ENCODE results near the gene FSTL4. TPM values are rescaled to one million over a fixed set of nuclear protein-coding genes. Genes with fewer than 3 reads are reported as not detected.

FSTL4 gene
- total and polyA plus RNA-seq, 2 of the 4 experiments (the other 2 are of a cell fraction), result 0.18 TPM; not detected in 1

GRCh38 chr5:133562554-133562953 is 49.8 kb downstream of the FSTL4 start:
- Histone ChIP-seq H2BK15ac (ENCODE audit: low read depth, low read length) (no peak overlapping the region), H2AK5ac (ENCODE audit: low read depth, low read length) (no peak overlapping the region), H3K18ac (ENCODE audit: low read depth, low read length) (no peak overlapping the region), H3K27ac (ENCODE audit: insufficient read depth, low read length) (no peak overlapping the region), H3K9ac (ENCODE audit: low read depth, low read length) (no peak overlapping the region), H2AFZ (replicated peaks; ENCODE audit: low read length, poor library complexity) (no peak overlapping the region), H3K23ac (ENCODE audit: low read depth, low read length) (no peak overlapping the region), H2BK20ac (ENCODE audit: low read depth, low read length) (no peak overlapping the region), H3K4me3 (ENCODE audit: insufficient read depth, low read depth, low read length) (no peak overlapping the region), H3K4me1 (ENCODE audit: control insufficient read depth, insufficient read depth, low read length) (no peaks in the 10 kb centered on the region), H3K14ac (replicated peaks; ENCODE audit: low read depth, low read length) (no peak overlapping the region), H3K9me1 (ENCODE audit: insufficient read depth, low read length) (no peaks in the 10 kb centered on the region), H2BK5ac (ENCODE audit: low read depth, low read length, poor library complexity, severe bottlenecking) (no peak overlapping the region), H2AK9ac (replicated peaks; ENCODE audit: low read depth, low read length, poor library complexity) (no peak overlapping the region), H4K91ac (ENCODE audit: insufficient read depth, low read depth, low read length) (no peak overlapping the region), H4K5ac (ENCODE audit: low read depth, low read length) (no peak overlapping the region), H3K4ac (ENCODE audit: low read depth, low read length) (no peak overlapping the region), H3K9me3 (ENCODE audit: control insufficient read depth, insufficient read depth, low read length) (no peaks in the 10 kb centered on the region), H3K27me3 (ENCODE audit: control insufficient read depth, insufficient read depth, low read length) (no peaks in the 10 kb centered on the region), H3K56ac (ENCODE audit: extremely low read depth, insufficient read depth, low read length) (no peak overlapping the region), H3K36me3 (ENCODE audit: control insufficient read depth, insufficient read depth, low read length) (no peaks in the 10 kb centered on the region), H4K8ac (ENCODE audit: low read depth in 2 of 2, low read length in 2 of 2) (no peak overlapping the region), H2BK120ac (ENCODE audit: low read depth, low read length) (no peak overlapping the region), H4K20me1 (ENCODE audit: insufficient read depth, low read length) (no peaks in the 10 kb centered on the region), H3K4me2 (ENCODE audit: low read depth, low read length) (no peak overlapping the region), H3K79me1 (ENCODE audit: low read depth in 1 of 2, low read length in 2 of 2) (no peaks in the 10 kb centered on the region)
- no TSS peak for BruUV-seq (replicated peaks)
- TF ChIP-seq SMC3 (IDR thresholded peaks at IDR 0.05; ENCODE audit: low read depth, low read length) (no peak), MAFK (IDR thresholded peaks at IDR 0.05; ENCODE audit: low read depth, low read length) (no peak), RAD21 (IDR thresholded peaks at IDR 0.05; ENCODE audit: low read length) (no peak), MAZ (IDR thresholded peaks at IDR 0.05; ENCODE audit: borderline replicate concordance, low read depth, low read length) (no peak), CEBPB (IDR thresholded peaks at IDR 0.05; ENCODE audit: low read depth, low read length) (no peak), POLR2A (IDR thresholded peaks at IDR 0.05; ENCODE audit: low read depth, low read length) (no peak), ELK1 (IDR thresholded peaks at IDR 0.05; ENCODE audit: borderline replicate concordance, low read depth, low read length) (no peak), FOS (IDR thresholded peaks at IDR 0.05; ENCODE audit: low read depth, low read length) (no peak), RFX5 (IDR thresholded peaks at IDR 0.05; ENCODE audit: low read depth, low read length) (no peak), MXI1 (IDR thresholded peaks at IDR 0.05; ENCODE audit: borderline replicate concordance, low read depth, low read length) (no peak), RCOR1 (IDR thresholded peaks at IDR 0.05; ENCODE audit: insufficient replicate concordance, low read length) (no peak), NFE2L2 (IDR thresholded peaks at IDR 0.05; ENCODE audit: low read depth, low read length) (no peak), CHD1 (IDR thresholded peaks at IDR 0.05; ENCODE audit: low read depth, low read length) (no peak), BHLHE40 (IDR thresholded peaks at IDR 0.05; ENCODE audit: low read depth, low read length) (no peak)
- TF ChIP-seq, protein P1, sequence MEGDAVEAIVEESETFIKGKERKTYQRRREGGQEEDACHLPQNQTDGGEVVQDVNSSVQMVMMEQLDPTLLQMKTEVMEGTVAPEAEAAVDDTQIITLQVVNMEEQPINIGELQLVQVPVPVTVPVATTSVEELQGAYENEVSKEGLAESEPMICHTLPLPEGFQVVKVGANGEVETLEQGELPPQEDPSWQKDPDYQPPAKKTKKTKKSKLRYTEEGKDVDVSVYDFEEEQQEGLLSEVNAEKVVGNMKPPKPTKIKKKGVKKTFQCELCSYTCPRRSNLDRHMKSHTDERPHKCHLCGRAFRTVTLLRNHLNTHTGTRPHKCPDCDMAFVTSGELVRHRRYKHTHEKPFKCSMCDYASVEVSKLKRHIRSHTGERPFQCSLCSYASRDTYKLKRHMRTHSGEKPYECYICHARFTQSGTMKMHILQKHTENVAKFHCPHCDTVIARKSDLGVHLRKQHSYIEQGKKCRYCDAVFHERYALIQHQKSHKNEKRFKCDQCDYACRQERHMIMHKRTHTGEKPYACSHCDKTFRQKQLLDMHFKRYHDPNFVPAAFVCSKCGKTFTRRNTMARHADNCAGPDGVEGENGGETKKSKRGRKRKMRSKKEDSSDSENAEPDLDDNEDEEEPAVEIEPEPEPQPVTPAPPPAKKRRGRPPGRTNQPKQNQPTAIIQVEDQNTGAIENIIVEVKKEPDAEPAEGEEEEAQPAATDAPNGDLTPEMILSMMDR (conservative IDR thresholded peaks at IDR 0.05; ENCODE audit: low read depth, low read length), result no peak
- TF ChIP-seq, protein P2, sequence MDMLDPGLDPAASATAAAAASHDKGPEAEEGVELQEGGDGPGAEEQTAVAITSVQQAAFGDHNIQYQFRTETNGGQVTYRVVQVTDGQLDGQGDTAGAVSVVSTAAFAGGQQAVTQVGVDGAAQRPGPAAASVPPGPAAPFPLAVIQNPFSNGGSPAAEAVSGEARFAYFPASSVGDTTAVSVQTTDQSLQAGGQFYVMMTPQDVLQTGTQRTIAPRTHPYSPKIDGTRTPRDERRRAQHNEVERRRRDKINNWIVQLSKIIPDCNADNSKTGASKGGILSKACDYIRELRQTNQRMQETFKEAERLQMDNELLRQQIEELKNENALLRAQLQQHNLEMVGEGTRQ (IDR thresholded peaks at IDR 0.05; ENCODE audit: low read depth, low read length), result no peak
- intact Hi-C loops (cut with micrococcal nuclease), result no loop called here
- in situ Hi-C loops (cut with MboI; ENCODE audit: low sequenced_read_pairs), result no loop called here
- no peak for DNase-seq
- no peak for ATAC-seq (ENCODE audit: low read depth)
- 39% methylated on average over 6 of the region's 10 CpGs; no CpG with 5 or more reads in 1 of the 2 experiments for WGBS, 2 experiments (ENCODE audit: extremely low coverage in 2 of 2, insufficient read length in 1 of 2)
- ChIA-PET POLR2A (ENCODE audit: unreplicated experiment) (no interaction called here), CTCF (no interaction called here)
- dilution Hi-C loops (cut with HindIII; ENCODE audit: low sequenced_read_pairs, unreplicated experiment), result no loop called here

Measured in IMR-90 (cell line).